ENCODE data around the gene OLA1.

DNA sequence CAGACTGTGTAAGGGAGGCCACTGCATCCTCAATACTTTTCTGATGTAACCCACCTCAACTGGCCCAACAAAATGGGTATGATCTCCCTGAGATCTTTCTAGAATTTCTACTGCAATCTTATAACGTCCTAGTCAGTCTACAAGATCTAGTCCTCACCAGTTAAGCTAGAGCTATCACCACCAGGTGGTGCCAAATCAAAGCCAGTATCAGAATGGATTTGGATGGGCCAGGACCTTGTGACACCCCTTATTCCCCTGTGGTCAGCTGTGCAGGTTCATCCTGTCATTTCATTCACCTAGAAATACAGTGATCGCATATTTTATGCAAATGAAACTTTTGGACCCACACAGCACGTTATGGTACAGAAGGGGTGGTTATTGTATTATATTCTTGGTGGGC, 90.3 kb downstream of the OLA1 start:
- TF ChIP-seq TAF1 (IDR thresholded peaks at IDR 0.05; ENCODE audit: low read depth), result no peak
- peak; percentile 53 for TF ChIP-seq RAD21 (IDR thresholded peaks at IDR 0.05; ENCODE audit: low read depth)
- no peak for TF ChIP-seq CREB1 (IDR thresholded peaks at IDR 0.05; ENCODE audit: low read depth)
- TF ChIP-seq YY1 (IDR thresholded peaks at IDR 0.05; ENCODE audit: low read depth), result no peak
- TF ChIP-seq EP300 (IDR thresholded peaks at IDR 0.05; ENCODE audit: borderline replicate concordance), result no peak
- TF ChIP-seq, protein P1, sequence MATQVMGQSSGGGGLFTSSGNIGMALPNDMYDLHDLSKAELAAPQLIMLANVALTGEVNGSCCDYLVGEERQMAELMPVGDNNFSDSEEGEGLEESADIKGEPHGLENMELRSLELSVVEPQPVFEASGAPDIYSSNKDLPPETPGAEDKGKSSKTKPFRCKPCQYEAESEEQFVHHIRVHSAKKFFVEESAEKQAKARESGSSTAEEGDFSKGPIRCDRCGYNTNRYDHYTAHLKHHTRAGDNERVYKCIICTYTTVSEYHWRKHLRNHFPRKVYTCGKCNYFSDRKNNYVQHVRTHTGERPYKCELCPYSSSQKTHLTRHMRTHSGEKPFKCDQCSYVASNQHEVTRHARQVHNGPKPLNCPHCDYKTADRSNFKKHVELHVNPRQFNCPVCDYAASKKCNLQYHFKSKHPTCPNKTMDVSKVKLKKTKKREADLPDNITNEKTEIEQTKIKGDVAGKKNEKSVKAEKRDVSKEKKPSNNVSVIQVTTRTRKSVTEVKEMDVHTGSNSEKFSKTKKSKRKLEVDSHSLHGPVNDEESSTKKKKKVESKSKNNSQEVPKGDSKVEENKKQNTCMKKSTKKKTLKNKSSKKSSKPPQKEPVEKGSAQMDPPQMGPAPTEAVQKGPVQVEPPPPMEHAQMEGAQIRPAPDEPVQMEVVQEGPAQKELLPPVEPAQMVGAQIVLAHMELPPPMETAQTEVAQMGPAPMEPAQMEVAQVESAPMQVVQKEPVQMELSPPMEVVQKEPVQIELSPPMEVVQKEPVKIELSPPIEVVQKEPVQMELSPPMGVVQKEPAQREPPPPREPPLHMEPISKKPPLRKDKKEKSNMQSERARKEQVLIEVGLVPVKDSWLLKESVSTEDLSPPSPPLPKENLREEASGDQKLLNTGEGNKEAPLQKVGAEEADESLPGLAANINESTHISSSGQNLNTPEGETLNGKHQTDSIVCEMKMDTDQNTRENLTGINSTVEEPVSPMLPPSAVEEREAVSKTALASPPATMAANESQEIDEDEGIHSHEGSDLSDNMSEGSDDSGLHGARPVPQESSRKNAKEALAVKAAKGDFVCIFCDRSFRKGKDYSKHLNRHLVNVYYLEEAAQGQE (IDR thresholded peaks at IDR 0.05; ENCODE audit: low read depth), result no peak
